ENCODE measurements around the gene PDE6D.
A peak's percentile ranks its signal among the peaks of the same experiment; 100 is the strongest.
"Not testable (repeated sequence)": the region's sequence is repeated elsewhere in the genome, so short reads cannot be mapped to it uniquely, and the experiment has no call there.

PDE6D gene

GRCh38 chr2:231718799-231719198, 62.3 kb downstream of the PDE6D start:
- no peak for DNase-seq

GRCh38 chr2:231717281-231718171, 63.6 kb downstream of the PDE6D start:
- DNase-seq, result peak; percentile 66

GRCh38 chr2:231716666-231717280, 64.3 kb downstream of the PDE6D start:
- DNase-seq, result peak; percentile 38

GRCh38 chr2:231715988-231716616, 65.0 kb downstream of the PDE6D start:
- peak; percentile 59 for DNase-seq

- no peak for DNase-seq
Observed at GRCh38 chr2:231715499-231715837, 65.6 kb downstream of the PDE6D start.

GRCh38 chr2:231714639-231715498, 66.2 kb downstream of the PDE6D start:
- peak; percentile 93 for DNase-seq

- peak; percentile 96 for DNase-seq
Observed at GRCh38 chr2:231713730-231714638, 67.1 kb downstream of the PDE6D start.

GRCh38 chr2:231713406-231713729, 67.7 kb downstream of the PDE6D start:
- DNase-seq, result not testable (repeated sequence)

- DNase-seq, result peak; percentile 85
Observed at GRCh38 chr2:231712451-231713021, 68.5 kb downstream of the PDE6D start.

GRCh38 chr2:231711677-231712450, 69.2 kb downstream of the PDE6D start:
- peak; percentile 76 for DNase-seq

- peak; percentile 73 for DNase-seq
Observed at GRCh38 chr2:231710799-231711676, 70.0 kb downstream of the PDE6D start.

- DNase-seq, result peak; percentile 96
Observed at GRCh38 chr2:231709981-231710798, 70.9 kb downstream of the PDE6D start.

- DNase-seq, result peak; percentile 82
Observed at GRCh38 chr2:231709636-231709980, 71.5 kb downstream of the PDE6D start.

- DNase-seq, result peak; percentile 87
Observed at GRCh38 chr2:231708773-231709635, 72.1 kb downstream of the PDE6D start.

- peak; percentile 100 for DNase-seq
Observed at GRCh38 chr2:231707927-231708772, 72.9 kb downstream of the PDE6D start, which contains the start of gene PTMA. TSS of gene PTMA (plus strand) at chr2:231708525. CDS start at chr2:231708707, 182 bp downstream.

- DNase-seq, result peak; percentile 84
Observed at GRCh38 chr2:231707625-231707926, 73.5 kb downstream of the PDE6D start.

Data from activated effector memory CD4-positive, alpha-beta T cell treated with anti-CD3 and anti-CD28 coated beads, Interleukin-2, amount 50 U/mL, for 16 hours (primary cell).